Breast epithelium (tissue), 4 donors: ENCODE measurements around the gene SKP2. TPM values are rescaled to one million over a fixed set of nuclear protein-coding genes. Genes with fewer than 3 reads are reported as not detected.

Experiments used
- DNase-seq, 2 donors: peaks; one replicate each; pipeline ENCODE4 v3.0.0-alpha.2; 2019; ENCODE audit warnings: low spot score in 2 of 2
- H3K27ac ChIP-seq, 2 donors: fragments of 200-600 bp; sonication (generic) in 1 of 2; one replicate each; pipeline ENCODE4 v1.5.1; 2016 to 2019; ENCODE audit warnings: mild to moderate bottlenecking in 1 of 2
- H3K27me3 ChIP-seq, 2 donors: fragments of 200-600 bp; sonication (generic) in 1 of 2; one replicate each; pipeline versions ENCODE4 v1.5.1 to v1.6.0; 2017 to 2019; ENCODE audit warnings: control low read depth in 1 of 2, mild to moderate bottlenecking in 1 of 2
- H3K36me3 ChIP-seq: fragments of 200-600 bp; one replicate; pipeline ENCODE4 v1.5.1; 2019
- H3K4me1 ChIP-seq, 2 donors: fragments of 200-600 bp; sonication (generic); one replicate each; pipeline ENCODE4 v1.5.1; 2016 to 2019; ENCODE audit warnings: control low read depth in 1 of 2
- H3K4me3 ChIP-seq, 3 donors: fragments of 200-600 bp; sonication (generic); 1 replicate in 2 of 3; 2 replicates in 1 of 3; pipeline ENCODE4 v1.5.1; 2016 to 2019; ENCODE audit warnings: mild to moderate bottlenecking in 3 of 3, moderate library complexity in 2 of 3
- H3K9me3 ChIP-seq, 2 donors: fragments of 200-600 bp; sonication (generic) in 1 of 2; one replicate each; pipeline ENCODE4 v1.5.1; 2016 to 2019; ENCODE audit warnings: control low read depth in 1 of 2
- POLR2A ChIP-seq: fragments of 450-650 bp; IDR thresholded peaks from one replicate; pipeline ENCODE4 v1.6.1; 2016; ENCODE audit warnings: antibody characterized with exemption, mild to moderate bottlenecking, moderate library complexity
- POLR2AphosphoS5 ChIP-seq, 3 donors: sonication (generic); formaldehyde crosslinking; IDR thresholded peaks; one replicate each; pipeline ENCODE4 v1.6.1; 2017; ENCODE audit warnings: antibody characterized with exemption in 3 of 3
- intact Hi-C: fragments of 100-400 bp; cut with DNase I; formaldehyde crosslinking; loops from one replicate; pipeline ENCODE4 v1.15.1; 2023; ENCODE audit warnings: low total_unique reads
- total RNA-seq, 3 donors: library from RNA; depleted of rRNA; stranded (reverse); fragments of >200 nt; gene quantifications; one replicate each; pipeline ENCODE4 v1.1.0, GENCODE V29; 2016
- TF ChIP-seq, protein P1 (sequence below), 3 donors: fragments of 450-650 bp; IDR thresholded peaks; one replicate each; pipeline ENCODE4 v1.5.1; 2016 to 2017; ENCODE audit warnings: antibody characterized with exemption in 3 of 3, mild to moderate bottlenecking in 3 of 3, moderate library complexity in 3 of 3

SKP2 gene
- total RNA-seq: 10 to 100 TPM in 1 of 3 donors, 1 to 10 TPM in 2; 9.1 to 11.1 (median 9.2) TPM

DNA sequence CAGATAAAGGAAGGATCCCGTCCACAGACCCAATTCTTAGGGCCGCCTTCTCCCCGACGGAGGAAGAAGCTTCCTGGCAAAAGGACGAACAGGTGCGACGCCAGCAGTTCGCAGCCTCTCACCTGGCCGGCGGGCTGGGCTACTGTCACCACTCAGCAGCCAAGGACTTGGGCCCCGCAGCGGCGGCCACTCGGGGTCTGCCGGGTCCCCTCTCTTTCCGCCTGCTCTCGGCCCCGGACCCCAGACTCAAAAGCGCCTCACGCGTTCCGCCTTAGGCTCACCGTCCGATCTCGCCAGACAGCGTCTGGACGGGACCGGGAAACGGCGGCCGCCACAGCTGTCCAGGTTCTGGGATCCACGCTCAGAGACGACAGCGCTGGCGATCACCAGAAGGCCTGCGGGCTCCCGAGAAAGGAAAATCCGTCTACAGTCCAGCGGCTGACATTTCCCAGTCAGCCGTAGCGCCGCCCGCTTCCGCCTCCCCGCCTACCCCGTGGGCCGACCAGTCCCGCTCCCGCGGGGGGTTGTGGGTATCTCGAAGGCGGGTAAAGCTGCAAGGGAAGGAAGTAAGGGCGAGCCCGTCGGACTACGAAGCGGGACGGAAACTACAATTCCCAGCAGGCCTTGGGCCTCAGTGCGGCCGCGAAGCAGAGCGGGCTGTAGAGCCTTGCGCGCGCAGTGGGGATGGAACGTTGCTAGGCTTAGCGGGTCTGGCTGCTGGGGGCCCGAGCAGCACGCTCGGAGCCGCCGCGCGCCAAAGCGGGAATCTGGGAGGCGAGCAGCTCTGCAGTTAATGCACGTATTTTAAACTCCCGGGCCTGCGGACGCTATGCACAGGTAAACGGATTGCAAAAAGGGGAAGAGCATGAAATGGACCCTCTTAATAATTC lies at the start of gene SKP2, which contains the start of gene LMBRD2:
Gene SKP2 (plus strand): TSS at position 678 of the 890 bp plus-strand sequence. CDS start 152 bp downstream, at position 830.
Gene LMBRD2 (minus strand): TSS at position 454 of the 890 bp plus-strand sequence. CDS start 8,538 bp downstream, outside the sequence.
- Histone ChIP-seq H3K27ac (peak within 1 kb of the TSS; percentile 74 to 85), H3K9me3 (no peaks in the 10 kb centered on the region), H3K36me3 (no peaks in the 10 kb centered on the region), H3K27me3 (no peaks in the 10 kb centered on the region), H3K4me1 (peaks cover 0 to 13% of the 10 kb centered on the region in 2 donors), H3K4me3 (peak within 1 kb of the TSS; percentile 77 to 98 (median 91))
- TF ChIP-seq POLR2A (peak; percentile 25), POLR2AphosphoS5 (IDR thresholded peaks at IDR 0.05) (peak; percentile 57 to 90 (median 83))
- TF ChIP-seq, protein P1, sequence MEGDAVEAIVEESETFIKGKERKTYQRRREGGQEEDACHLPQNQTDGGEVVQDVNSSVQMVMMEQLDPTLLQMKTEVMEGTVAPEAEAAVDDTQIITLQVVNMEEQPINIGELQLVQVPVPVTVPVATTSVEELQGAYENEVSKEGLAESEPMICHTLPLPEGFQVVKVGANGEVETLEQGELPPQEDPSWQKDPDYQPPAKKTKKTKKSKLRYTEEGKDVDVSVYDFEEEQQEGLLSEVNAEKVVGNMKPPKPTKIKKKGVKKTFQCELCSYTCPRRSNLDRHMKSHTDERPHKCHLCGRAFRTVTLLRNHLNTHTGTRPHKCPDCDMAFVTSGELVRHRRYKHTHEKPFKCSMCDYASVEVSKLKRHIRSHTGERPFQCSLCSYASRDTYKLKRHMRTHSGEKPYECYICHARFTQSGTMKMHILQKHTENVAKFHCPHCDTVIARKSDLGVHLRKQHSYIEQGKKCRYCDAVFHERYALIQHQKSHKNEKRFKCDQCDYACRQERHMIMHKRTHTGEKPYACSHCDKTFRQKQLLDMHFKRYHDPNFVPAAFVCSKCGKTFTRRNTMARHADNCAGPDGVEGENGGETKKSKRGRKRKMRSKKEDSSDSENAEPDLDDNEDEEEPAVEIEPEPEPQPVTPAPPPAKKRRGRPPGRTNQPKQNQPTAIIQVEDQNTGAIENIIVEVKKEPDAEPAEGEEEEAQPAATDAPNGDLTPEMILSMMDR (IDR thresholded peaks at IDR 0.05): no peak
- intact Hi-C loops: no loop called here
- peak; percentile 95 for DNase-seq

DNA sequence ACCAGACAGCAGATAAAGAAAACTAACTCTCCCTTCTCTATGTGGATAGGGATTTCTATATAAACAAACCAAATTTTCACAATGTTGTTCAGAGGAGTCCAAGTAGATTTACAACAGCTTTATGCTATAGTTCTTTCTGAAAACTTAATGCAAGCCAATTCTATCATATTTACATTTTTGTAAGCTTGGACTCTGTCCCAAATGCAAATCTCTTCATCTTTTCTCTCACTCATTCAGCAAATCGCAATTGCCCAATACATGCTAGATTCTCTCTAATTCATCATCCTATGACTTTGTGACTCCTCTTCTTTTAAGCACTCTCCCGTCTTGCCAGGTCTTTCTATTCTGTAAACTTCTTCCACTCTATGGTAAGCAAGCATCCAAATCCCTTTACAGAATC lies 46.1 kb upstream of the SKP2 start:
- H3K27ac ChIP-seq: no peak overlapping the region
- H3K9me3 ChIP-seq: no peaks in the 10 kb centered on the region
- no peak for TF ChIP-seq POLR2AphosphoS5 (IDR thresholded peaks at IDR 0.05)
- TF ChIP-seq POLR2A: no peak
- TF ChIP-seq, protein P1 (IDR thresholded peaks at IDR 0.05): no peak
- intact Hi-C loops: no loop called here
- peaks cover 13% of the 10 kb centered on the region for H3K36me3 ChIP-seq
- DNase-seq: no peak
- no peak overlapping the region for H3K4me3 ChIP-seq
- H3K27me3 ChIP-seq: no peaks in the 10 kb centered on the region
- H3K4me1 ChIP-seq: no peaks in the 10 kb centered on the region

DNA sequence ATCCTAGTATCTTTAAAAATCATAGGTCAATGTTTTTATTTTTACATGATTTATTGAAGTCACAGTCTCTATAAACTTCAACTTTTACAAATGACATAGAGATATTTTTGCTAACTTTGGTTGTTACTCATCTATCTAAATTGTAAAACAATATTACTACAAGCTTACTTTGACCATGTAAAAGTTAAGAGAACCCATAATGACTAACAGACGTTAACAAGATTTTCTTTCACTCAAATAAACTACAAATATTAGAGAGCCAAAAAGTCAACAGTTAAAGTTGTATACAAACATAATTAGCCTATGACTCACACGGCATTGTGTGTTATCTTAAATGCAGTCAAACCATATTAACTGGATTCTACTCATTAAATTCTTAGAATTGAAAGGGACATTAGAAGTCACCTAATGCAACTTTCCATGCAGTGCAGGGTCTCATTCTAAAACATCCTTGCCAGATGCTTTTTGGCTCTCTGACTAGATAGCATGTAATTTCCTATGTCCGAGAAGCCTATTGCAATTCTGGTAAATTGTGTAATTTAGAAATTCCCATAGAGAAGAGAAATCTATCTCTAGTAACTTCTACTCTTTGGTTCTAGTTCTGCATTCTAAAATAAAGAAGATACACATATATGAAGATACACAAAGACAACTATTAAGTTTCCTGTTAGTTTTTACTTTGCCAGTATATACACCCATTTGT lies 43.0 kb upstream of the SKP2 start:
- H3K27me3 ChIP-seq: no peaks in the 10 kb centered on the region
- H3K36me3 ChIP-seq: peaks cover 9% of the 10 kb centered on the region

DNA sequence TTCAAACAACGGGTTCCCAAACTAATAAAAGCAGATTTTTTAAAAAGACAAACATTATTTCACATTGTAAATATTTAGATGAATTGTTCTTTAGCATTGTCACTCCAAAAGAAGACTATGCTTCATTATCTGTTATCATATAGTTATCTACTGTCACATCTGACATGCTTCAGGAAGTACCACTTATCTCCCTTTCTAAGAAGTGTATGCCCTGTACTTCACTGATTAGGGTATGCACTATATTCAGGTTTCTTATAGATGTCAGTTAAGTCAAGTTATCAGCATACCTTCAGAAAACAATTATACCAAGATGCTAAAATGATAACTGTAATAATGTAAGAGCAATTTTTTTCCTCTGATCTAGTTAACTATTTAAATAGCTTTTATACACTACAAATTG lies 40.7 kb upstream of the SKP2 start:
- Histone ChIP-seq H3K27me3 (no peaks in the 10 kb centered on the region), H3K27ac (no peak overlapping the region), H3K4me1 (no peaks in the 10 kb centered on the region), H3K9me3 (no peaks in the 10 kb centered on the region), H3K36me3 (peaks cover 9% of the 10 kb centered on the region), H3K4me3 (no peak overlapping the region)
- intact Hi-C loops: no loop called here
- DNase-seq: no peak
- TF ChIP-seq POLR2AphosphoS5 (IDR thresholded peaks at IDR 0.05) (no peak), POLR2A (no peak)
- TF ChIP-seq, protein P1 (IDR thresholded peaks at IDR 0.05): no peak

More for the DNA sequence above, 43.0 kb upstream of the SKP2 start:
- no peak overlapping the region for H3K4me3 ChIP-seq
- no peaks in the 10 kb centered on the region for H3K4me1 ChIP-seq
- no peak overlapping the region for H3K27ac ChIP-seq
- H3K9me3 ChIP-seq: no peaks in the 10 kb centered on the region
- TF ChIP-seq POLR2AphosphoS5 (IDR thresholded peaks at IDR 0.05) (no peak), POLR2A (no peak)
- TF ChIP-seq, protein P1 (IDR thresholded peaks at IDR 0.05): no peak
- intact Hi-C loops: no loop called here
- no peak for DNase-seq
